Daoy (cell line): ENCODE results near the gene KLHL13. TPM values are rescaled to one million over a fixed set of nuclear protein-coding genes. Genes with fewer than 3 reads are reported as not detected.

Source experiments
- DNase-seq: peaks from one replicate; pipeline ENCODE4 v3.0.0-alpha.2; 2015; ENCODE audit warnings: low read depth
- total RNA-seq: library from RNA; depleted of rRNA; stranded (reverse); fragments of >200 nt; shearing (Covaris generic); gene quantifications from 2 replicates; pipeline ENCODE4 v1.2.3, GENCODE V29; 2014; rRNA removed

The KLHL13 gene
- total RNA-seq, 1 experiment from 2014 or later: 6.6 TPM

DNA sequence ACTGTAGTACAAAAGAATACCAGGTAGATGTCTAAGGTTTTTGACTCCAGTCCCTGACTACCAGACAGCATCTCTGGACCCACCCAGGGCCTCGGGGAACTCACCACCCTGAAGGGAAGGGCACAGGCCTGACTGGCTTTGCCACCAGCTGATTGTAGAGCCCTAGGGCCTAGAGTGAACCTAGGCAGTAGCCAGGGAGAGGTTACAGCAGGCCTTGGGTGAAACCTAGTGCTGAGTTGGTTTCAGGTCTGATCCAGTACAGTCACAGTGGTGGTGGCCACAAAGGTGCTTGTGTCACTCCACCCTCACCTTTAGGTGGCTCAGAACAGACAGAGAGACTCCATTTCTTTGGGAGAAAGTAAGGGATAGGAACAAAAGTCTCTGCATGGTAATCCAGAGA, 244.8 kb downstream of the KLHL13 start:
- no peak for DNase-seq

DNA sequence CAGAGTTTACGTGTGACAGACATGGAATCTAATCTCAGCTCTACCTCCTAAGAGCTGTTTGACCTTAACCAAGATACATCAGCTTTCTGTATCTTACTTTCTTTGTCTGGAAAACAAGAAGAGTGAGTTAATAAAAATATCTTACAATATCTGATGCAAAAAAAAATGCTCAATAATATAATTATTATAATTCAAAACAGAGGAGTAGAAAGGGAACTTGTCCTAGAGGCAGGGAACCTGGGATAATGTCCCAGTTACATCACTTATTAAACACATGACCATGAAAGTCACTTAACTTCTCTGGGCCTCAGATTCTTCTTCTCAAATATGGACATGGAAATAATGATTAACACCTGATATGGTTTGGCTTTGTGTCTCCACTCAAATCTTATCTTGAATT, 256.1 kb downstream of the KLHL13 start:
- DNase-seq: no peak

DNA sequence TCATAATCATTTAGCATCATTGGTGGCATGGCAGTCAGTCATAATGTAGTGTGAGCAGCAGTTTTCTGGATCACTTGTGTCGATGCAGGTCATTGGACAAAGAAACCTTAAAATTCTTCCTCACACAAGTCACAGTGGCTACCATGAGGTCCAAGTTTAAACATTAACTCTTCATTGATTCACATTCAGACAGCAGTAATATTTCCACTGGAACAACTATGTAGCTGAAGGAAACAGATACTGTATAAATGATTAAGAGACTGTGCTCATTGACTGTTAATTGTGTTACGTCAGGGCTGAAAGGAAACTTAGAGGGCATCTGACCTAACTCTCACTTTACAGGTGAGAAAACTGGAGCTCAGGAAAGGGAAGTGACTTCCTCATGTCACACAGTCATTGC, 261.8 kb downstream of the KLHL13 start:
- DNase-seq: no peak

DNA sequence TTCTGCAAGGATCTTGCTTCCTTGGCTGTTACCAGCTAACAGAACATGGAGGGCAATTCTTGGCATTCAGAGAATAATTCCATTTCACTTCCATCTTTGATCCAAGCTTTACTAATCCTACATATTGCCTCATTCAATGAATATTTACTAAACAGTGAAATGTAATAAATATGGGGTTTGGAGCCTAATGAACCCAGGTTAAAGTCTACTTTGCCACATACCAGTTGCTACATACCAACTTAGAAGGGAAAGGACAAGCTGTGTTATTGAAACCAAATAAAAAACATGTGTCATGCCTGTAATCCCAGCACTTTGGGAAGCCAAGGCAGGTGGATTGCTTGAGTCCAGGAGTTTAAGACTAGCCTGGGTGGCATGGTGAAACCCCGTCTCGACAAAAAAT, 265.6 kb downstream of the KLHL13 start:
- no peak for DNase-seq

Other genes with a start within 250 kb of the KLHL13 start
- 10.1 and 12.4 TPM in 2 replicates for gene WDR44, start 229.3 kb upstream of the KLHL13 start, total RNA-seq